B cell (primary cell): ENCODE measurements around the gene SYNPO. TPM values are rescaled to one million over a fixed set of nuclear protein-coding genes. Genes with fewer than 3 reads are reported as not detected.

Experiments
- ATAC-seq: fragments of 200-7000 bp; cut with Tn5 transposase; one replicate; pipeline ENCODE4 v1.10.0; 2021; ENCODE audit warnings: low read depth, mild to moderate bottlenecking, moderate number of reproducible peaks, moderate library complexity
- CTCF ChIA-PET: fragments of 350-600 bp; sonication (Branson Sonifier 250); formaldehyde crosslinking; loops from one replicate; lab custom pipeline; 2021; ENCODE audit warnings: antibody characterized with exemption, inconsistent platforms; lab: Charles Lee
- POLR2A ChIA-PET: fragments of 350-600 bp; sonication (Branson Sonifier 250); formaldehyde crosslinking; loops from one replicate; lab custom pipeline; 2021; ENCODE audit warnings: antibody characterized with exemption; lab: Charles Lee
- DNase-seq: peaks from one replicate; pipeline ENCODE4 v3.0.0; 2013
- H2AFZ ChIP-seq: 2 replicates; pipeline ENCODE4 v1.6.1; 2012; ENCODE audit warnings: mild to moderate bottlenecking, low read depth, low read length; ENCODE audit not compliant: insufficient read depth, poor library complexity, severe bottlenecking
- H3K27ac ChIP-seq, 2 donors: 1 replicate in 1 of 2; 2 replicates in 1 of 2; pipeline ENCODE4 v1.5.1; 2012 to 2013; ENCODE audit warnings: low read length in 2 of 2, mild to moderate bottlenecking in 2 of 2, moderate library complexity in 1 of 2
- H3K27me3 ChIP-seq, 4 experiments: fragments of 200-600 bp in 1 of 4; sonication (generic) in 1 of 4; replicated peaks in 1 of 4; 1 replicate in 2 of 4; 2 replicates in 2 of 4; pipeline versions ENCODE4 v1.6.1 to v1.7.0; 2013 to 2016; ENCODE audit warnings: low read length in 3 of 4, mild to moderate bottlenecking in 2 of 4, mixed read lengths in 1 of 4, moderate library complexity in 1 of 4; ENCODE audit not compliant: insufficient read depth in 4 of 4, control insufficient read depth in 3 of 4; ENCODE audit errors: control extremely low read depth in 1 of 4
- H3K36me3 ChIP-seq, 2 experiments: replicated peaks in 1 of 2; 1 replicate in 1 of 2; 2 replicates in 1 of 2; pipeline versions ENCODE4 v1.6.1 to v1.7.1; 2013; ENCODE audit warnings: low read length in 1 of 2; ENCODE audit not compliant: insufficient read depth in 2 of 2, control insufficient read depth in 1 of 2; ENCODE audit errors: control extremely low read depth in 1 of 2, extremely low read depth in 1 of 2
- H3K4me1 ChIP-seq, 2 donors: fragments of 200-600 bp in 1 of 2; sonication (generic) in 1 of 2; 1 replicate in 1 of 2; 2 replicates in 1 of 2; pipeline versions ENCODE4 v1.5.1 to v1.6.1; 2013 to 2017; ENCODE audit warnings: low read length in 2 of 2; ENCODE audit not compliant: control insufficient read depth in 2 of 2, insufficient read depth in 2 of 2
- H3K4me2 ChIP-seq: replicated peaks from 2 replicates; pipeline ENCODE3; 2012; ENCODE audit warnings: mild to moderate bottlenecking, low read depth, low read length; ENCODE audit not compliant: poor library complexity, severe bottlenecking
- H3K4me3 ChIP-seq, 5 experiments: fragments of 200-600 bp in 1 of 5; sonication (generic) in 1 of 5; 1 replicate in 3 of 5; 2 replicates in 2 of 5; pipeline versions ENCODE4 v1.5.1 to v1.7.0; 2011 to 2016; ENCODE audit warnings: low read length in 4 of 5, mild to moderate bottlenecking in 4 of 5, low read depth in 2 of 5, control low read depth in 1 of 5, moderate library complexity in 1 of 5; ENCODE audit not compliant: insufficient read depth in 1 of 5; ENCODE audit errors: control extremely low read depth in 1 of 5, extremely low read depth in 1 of 5
- H3K79me2 ChIP-seq: fragments of 200-600 bp; sonication (generic); one replicate; pipeline ENCODE4 v1.6.0; 2016; ENCODE audit warnings: low read length; ENCODE audit not compliant: control insufficient read depth, insufficient read depth
- H3K9ac ChIP-seq: fragments of 200-600 bp; sonication (generic); 2 replicates; pipeline ENCODE4 v1.6.1; 2017; ENCODE audit warnings: mild to moderate bottlenecking, low read length, moderate library complexity
- H3K9me3 ChIP-seq, 3 donors: one replicate each; pipeline versions ENCODE4 v1.6.1 to v1.7.1; 2013; ENCODE audit warnings: low read length in 2 of 3; ENCODE audit not compliant: control insufficient read depth in 2 of 3, insufficient read depth in 1 of 3; ENCODE audit errors: control extremely low read depth in 1 of 3
- H4K20me1 ChIP-seq: 2 replicates; pipeline ENCODE4 v1.6.0; 2012; ENCODE audit warnings: mild to moderate bottlenecking, low read length; ENCODE audit not compliant: insufficient read depth, control insufficient read depth, poor library complexity, severe bottlenecking
- H3K27ac Mint-ChIP-seq: one replicate; pipeline ENCODE4 v1.8.0; 2021; ENCODE audit warnings: mixed read lengths
- H3K27me3 Mint-ChIP-seq: one replicate; pipeline ENCODE4 v1.8.0; 2021; ENCODE audit warnings: mixed read lengths
- H3K4me1 Mint-ChIP-seq: one replicate; pipeline ENCODE4 v1.8.0; 2021; ENCODE audit warnings: mixed read lengths
- H3K4me3 Mint-ChIP-seq: one replicate; pipeline ENCODE4 v1.8.0; 2021; ENCODE audit warnings: mixed read lengths
- H3K9me3 Mint-ChIP-seq: one replicate; pipeline ENCODE4 v1.8.0; 2022; ENCODE audit warnings: mixed read lengths; ENCODE audit not compliant: insufficient read depth
- EZH2 ChIP-seq: IDR thresholded peaks from 2 replicates; pipeline ENCODE4 v1.6.1; 2012; ENCODE audit warnings: borderline replicate concordance, low read depth, mild to moderate bottlenecking, moderate library complexity, low read length; ENCODE audit not compliant: insufficient read depth, poor library complexity, severe bottlenecking
- WGBS: methylation state at CpG from one replicate; pipeline ENCODE4 v1.1.5; 2013; ENCODE audit warnings: missing lambda C conversion rate; ENCODE audit not compliant: insufficient coverage; 5-methylcytosine and 5-hydroxymethylcytosine counted together
- intact Hi-C: fragments of 100-400 bp; cut with micrococcal nuclease; formaldehyde crosslinking; loops from one replicate; pipeline ENCODE4 v1.10.0; 2022
- polyA plus RNA-seq: library from polyadenylated mRNA; depleted of rRNA; stranded (reverse); fragments of >200 nt; gene quantifications from 2 replicates; pipeline ENCODE4 v1.2.3, GENCODE V29; 2012
- total RNA-seq, 2 donors: library from RNA; stranded (reverse); fragments of 120-200 nt in 1 of 2; gene quantifications; 1 replicate in 1 of 2; 2 replicates in 1 of 2; pipeline versions ENCODE4 v1.2.3 to v1.2.4, GENCODE V29; 2013 to 2022
- TF ChIP-seq, protein P1 (sequence below): fragments of 200-600 bp; IDR thresholded peaks from one replicate; pipeline ENCODE4 v1.8.0; 2022; ENCODE audit warnings: antibody characterized with exemption, mild to moderate bottlenecking

Gene SYNPO
- total and polyA plus RNA-seq, 2 donors (not counting 1 experiment from before 2014, with no cell fraction given) = 13.2 to 16.8 TPM

DNA sequence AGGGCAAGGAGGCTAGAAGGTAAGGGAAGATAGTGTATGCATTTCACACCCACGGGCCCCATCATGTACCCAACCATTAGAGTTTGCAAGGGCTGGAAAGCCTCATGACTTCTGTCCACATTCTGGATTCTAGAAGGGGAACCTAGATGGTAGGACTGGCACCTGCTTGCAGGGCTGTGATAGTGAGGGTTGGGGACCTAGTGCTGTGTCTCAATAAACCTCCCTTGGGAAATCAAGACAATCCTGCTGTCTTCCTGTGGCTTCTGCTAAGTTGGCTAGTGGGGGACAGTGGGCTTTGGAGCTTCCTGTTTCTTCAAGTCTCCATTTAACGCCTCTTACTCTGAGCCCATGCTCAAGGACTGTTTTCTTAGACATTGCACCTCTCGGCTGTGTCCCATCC is 43.6 kb upstream of the SYNPO start:
- CTCF ChIA-PET = no interaction called here
- peaks cover 3% of the 10 kb centered on the region for H3K4me1 Mint-ChIP-seq
- Histone ChIP-seq H4K20me1 (no peaks in the 10 kb centered on the region), H3K36me3 (no peaks in the 10 kb centered on the region), H3K4me3 (no peak overlapping the region), H3K4me2 (no peak overlapping the region), H3K9ac (no peak overlapping the region), H3K79me2 (no peaks in the 10 kb centered on the region), H3K4me1 (no peaks in the 10 kb centered on the region), H3K27me3 (no peaks in the 10 kb centered on the region), H3K27ac (no peak overlapping the region), H3K9me3 (no peaks in the 10 kb centered on the region), H2AFZ (no peak overlapping the region)
- DNase-seq = no peak
- H3K27ac Mint-ChIP-seq = no peak overlapping the region
- intact Hi-C loops = no loop called here
- H3K9me3 Mint-ChIP-seq = no peaks in the 10 kb centered on the region
- POLR2A ChIA-PET = no interaction called here
- no peaks in the 10 kb centered on the region for H3K27me3 Mint-ChIP-seq
- ATAC-seq = no peak
- no peak overlapping the region for H3K4me3 Mint-ChIP-seq
- WGBS = no CpG with 5 or more reads among the region's 3 CpGs
- TF ChIP-seq, protein P1, sequence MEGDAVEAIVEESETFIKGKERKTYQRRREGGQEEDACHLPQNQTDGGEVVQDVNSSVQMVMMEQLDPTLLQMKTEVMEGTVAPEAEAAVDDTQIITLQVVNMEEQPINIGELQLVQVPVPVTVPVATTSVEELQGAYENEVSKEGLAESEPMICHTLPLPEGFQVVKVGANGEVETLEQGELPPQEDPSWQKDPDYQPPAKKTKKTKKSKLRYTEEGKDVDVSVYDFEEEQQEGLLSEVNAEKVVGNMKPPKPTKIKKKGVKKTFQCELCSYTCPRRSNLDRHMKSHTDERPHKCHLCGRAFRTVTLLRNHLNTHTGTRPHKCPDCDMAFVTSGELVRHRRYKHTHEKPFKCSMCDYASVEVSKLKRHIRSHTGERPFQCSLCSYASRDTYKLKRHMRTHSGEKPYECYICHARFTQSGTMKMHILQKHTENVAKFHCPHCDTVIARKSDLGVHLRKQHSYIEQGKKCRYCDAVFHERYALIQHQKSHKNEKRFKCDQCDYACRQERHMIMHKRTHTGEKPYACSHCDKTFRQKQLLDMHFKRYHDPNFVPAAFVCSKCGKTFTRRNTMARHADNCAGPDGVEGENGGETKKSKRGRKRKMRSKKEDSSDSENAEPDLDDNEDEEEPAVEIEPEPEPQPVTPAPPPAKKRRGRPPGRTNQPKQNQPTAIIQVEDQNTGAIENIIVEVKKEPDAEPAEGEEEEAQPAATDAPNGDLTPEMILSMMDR = no peak
- no peak for TF ChIP-seq EZH2

DNA sequence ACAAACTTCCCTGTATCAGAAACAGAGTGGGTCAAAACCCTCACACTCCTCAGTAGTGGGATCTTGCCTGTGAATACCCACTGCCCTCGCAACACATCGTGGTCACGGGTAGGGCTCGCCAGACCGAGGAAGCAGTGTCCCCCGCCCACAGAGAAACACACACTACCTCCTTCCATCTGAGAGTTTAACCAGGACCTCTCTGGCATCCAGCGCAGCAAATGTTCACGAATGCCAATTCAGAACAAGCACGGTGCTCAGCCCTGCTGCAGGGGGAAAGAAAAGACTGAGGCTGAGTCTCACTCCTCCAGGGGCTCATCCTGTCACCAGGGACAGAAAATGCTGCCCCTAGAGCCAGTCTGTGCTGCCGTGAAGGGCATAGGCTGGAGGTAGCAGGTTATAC is 42.5 kb upstream of the SYNPO start:
- Histone ChIP-seq H3K4me2 (no peak overlapping the region), H3K36me3 (no peaks in the 10 kb centered on the region), H3K9ac (no peak overlapping the region), H2AFZ (no peak overlapping the region), H3K79me2 (no peaks in the 10 kb centered on the region), H3K27me3 (no peaks in the 10 kb centered on the region), H3K27ac (no peak overlapping the region), H3K9me3 (no peaks in the 10 kb centered on the region), H3K4me3 (no peak overlapping the region), H3K4me1 (no peaks in the 10 kb centered on the region), H4K20me1 (no peaks in the 10 kb centered on the region)
- 61% methylated on average over 10 of the region's 10 CpGs for WGBS
- Mint-ChIP-seq H3K4me1 (peaks cover 3% of the 10 kb centered on the region), H3K27ac (no peak overlapping the region), H3K9me3 (no peaks in the 10 kb centered on the region), H3K4me3 (no peak overlapping the region), H3K27me3 (no peaks in the 10 kb centered on the region)
- ChIA-PET CTCF (no interaction called here), POLR2A (no interaction called here)
- ATAC-seq = no peak
- intact Hi-C loops = no loop called here
- no peak for TF ChIP-seq EZH2
- TF ChIP-seq, protein P1 = no peak
- DNase-seq = no peak
